Right forelimb (tissue), 1 donor: ENCODE measurements around the gene MUSK.
A peak's percentile ranks its signal among the peaks of the same experiment; 100 is the strongest.
"Not testable (repeated sequence)": the region's sequence is repeated elsewhere in the genome, so short reads cannot be mapped to it uniquely, and the experiment has no call there.

Source experiments
- DNase-seq: peaks from one replicate; pipeline ENCODE4 v3.0.0-alpha.2; 2018

MUSK gene

DNA sequence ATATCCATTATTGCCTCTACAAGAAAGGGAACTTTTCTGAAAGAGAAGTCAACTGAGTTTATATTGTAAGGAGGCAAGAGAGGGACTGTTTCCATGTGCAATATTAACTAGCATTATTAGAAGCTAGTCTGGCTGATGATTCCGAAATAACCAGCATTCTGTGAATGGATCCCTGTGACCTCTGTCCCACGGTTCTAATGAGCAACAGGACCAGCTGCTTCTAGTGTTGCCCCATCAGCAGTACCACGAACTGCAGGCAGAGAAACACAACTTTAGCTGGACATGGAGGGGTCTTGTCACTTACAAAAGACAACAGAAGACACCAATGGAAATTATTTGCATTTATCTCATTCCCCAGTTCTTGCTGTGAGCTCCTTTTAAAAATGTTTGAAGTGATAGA is 95.4 kb downstream of the MUSK start:
- no peak for DNase-seq

DNA sequence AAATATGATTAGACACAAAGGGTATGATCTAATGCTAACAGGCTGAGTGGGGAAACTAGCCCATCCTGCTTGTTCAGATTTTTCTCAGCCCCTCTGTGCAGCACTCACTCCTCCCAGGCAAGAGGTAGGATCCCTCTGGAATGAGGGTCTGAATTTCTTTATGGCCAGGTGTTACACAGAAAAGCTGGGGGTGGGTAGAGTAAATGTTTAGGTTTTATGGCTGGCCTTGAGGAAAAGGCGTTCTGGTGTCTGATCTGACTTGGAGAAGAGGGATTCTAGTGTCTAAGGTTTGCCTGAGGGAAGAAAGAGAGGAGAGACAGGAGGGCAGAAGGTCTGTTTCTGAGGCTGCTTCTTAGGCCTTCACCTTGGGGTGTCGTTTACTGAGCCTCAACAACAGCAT is 97.3 kb downstream of the MUSK start:
- DNase-seq = no peak

DNA sequence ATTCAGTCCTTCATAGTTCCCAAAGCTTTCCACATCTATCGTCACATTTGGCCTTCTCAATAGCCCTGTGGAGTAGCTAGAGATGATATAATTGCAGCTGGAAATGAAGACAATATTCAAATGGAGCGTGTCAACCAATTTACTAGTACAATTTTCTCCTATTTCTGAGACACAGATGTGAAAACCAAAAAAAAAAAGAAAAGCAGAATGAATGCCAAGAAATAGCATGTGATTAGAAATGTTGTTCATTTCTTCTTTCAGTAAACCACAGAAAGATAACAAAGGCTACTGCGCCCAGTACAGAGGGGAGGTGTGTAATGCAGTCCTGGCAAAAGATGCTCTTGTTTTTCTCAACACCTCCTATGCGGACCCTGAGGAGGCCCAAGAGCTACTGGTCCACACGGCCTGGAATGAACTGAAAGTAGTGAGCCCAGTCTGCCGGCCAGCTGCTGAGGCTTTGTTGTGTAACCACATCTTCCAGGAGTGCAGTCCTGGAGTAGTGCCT is 99.0 kb downstream of the MUSK start:
- DNase-seq = peak; percentile 45

DNA sequence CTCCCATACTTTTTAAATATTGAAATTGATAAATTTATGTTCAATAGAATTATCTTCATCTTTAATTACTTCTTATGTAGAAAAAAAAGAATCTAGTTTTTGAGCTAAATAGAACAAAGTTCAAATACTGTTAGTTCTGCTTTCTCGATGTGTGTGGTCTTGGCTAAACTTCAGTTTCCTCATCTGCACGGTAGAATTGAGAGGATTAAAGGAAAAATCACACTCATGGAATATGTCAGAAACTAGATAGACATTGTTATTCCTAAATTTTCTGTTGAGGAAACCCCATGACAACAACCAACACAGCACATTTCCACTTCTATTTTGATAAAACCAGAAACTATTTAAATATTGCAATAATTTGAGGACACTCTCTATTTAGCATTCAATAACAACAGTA is 100.3 kb downstream of the MUSK start:
- DNase-seq = no peak

DNA sequence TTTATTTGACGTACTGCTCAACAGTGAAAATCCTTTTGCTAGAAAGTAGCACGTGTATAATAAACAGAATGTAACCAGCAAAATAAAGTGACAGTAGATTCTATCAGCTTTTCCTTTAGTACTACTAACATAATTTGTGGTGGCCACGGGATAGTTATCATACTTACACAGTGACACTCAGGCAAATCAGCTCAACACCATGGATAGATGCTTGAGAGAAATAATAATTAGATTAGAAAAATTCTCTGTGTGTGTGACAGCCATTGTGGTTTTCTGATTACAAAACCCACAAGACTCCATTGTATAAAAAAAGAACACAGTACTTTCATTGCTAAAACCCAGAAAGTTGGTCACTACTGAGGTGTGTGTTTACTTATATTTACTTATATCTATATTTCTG is 101.1 kb downstream of the MUSK start:
- DNase-seq = no peak

DNA sequence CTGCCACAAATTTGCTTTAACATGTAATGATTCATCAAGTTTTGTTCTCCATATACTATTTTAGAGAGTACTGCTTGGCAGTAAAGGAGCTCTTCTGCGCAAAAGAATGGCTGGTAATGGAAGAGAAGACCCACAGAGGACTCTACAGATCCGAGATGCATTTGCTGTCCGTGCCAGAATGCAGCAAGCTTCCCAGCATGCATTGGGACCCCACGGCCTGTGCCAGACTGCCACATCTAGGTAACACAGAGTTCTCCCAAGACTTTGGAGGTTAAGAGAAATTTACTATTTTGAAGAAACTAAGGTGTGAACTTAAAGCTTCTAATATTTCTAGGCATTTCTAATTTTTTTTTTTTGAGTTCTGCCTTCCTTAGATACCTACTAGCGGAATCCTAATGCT is 107.1 kb downstream of the MUSK start:
- no peak for DNase-seq

DNA sequence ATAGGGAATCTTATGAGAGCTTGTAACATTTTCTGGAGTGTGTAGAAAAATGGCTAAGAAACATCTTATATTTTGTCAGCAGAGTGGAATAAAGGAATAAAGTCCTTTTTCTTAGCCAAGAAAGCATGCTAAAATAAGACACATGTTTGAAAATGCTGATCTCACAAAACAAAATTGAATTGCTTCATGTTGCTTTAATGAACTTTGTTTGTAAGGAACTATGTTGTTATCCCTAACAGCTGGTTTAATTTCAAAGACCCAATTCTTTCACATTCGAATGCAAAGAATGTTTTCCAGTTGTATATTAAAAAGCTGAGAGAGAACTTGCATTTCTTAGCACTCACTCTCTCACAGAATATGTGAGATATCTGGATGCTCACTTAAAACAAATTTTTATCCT is 107.6 kb downstream of the MUSK start:
- no peak for DNase-seq

DNA sequence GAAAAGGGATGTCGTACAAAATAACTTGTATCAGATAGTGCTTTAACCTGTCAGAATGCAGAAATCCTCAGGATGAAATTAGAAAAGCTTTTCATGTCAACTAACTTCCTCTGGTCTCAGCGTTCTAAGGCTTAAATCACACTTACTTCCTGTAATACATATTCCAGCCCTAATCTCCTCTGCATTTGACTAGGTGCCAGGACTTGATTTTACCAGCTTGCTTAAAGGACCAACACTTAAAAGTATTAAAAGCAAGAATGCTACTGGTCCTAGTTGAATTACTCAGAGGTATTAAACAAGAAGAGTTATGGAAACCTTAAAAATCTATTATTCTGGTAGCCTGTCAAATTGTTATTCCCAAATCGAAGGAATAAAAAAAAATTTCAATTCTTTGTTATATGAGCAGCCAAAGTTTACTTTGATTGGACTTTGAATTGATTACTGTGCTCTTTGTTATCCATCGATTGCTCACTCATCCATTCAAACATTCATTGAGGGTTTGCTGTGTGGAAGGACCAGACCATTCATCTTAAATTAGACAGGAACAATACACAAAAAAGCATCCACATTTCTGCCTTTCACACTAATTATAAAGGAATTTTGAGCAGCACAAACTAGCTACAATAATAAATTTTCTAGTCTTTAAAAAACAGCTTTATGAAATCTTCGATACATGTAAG is 108.7 kb downstream of the MUSK start:
- no peak for DNase-seq

DNA sequence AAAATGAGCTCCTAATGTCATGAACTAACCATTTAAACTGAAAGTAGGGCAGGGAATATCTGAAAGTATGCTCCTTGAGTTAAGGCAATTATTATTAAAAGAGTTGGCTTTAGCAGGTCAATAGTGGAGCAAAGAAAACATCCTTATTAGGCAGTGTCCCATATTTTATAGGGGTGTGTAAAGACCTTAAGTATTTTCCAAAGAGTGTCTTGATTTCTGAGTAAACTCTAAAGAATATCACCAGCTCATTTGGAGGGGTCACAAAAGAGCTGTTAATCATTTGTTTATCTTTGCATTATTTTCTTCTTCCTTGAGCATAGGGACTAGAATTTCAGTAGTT is 109.3 kb downstream of the MUSK start:
- no peak for DNase-seq

DNA sequence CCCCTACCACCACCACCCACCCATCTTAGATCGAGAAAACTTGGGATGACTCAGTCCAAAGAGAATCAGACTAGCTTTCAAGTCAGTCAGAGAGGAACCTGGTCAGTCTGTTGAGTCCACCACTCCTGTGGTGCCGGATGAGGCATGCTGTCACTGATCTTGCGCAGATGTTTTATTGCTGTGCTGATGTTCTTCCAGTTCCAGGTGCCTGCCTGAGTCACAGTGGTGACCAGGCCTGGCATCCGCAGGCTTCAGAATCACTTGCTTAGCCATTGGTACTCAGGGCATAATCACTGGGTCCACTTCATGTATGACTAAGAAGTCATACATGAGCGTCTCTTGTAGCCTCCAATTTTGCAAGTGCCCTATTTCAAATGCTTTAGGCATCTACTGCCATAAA is 114.1 kb downstream of the MUSK start:
- no peak for DNase-seq

DNA sequence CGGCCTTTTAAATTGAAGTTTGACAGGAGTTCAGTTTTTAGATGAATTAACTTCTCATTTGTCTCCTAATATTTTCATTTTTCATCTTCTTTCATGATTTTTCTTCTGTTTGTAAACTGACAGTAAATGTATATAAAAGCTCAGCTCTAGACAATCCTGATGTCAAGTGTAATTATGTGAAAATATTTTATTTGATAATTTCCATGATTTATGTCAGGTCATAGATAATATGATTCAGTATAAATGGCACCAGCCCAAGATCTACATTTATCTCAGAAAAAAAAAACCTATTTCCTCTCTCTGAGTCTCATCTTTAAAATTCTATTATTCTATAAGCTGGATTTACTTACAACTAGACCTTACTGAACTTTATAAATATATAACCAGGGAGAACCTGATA is 115.7 kb downstream of the MUSK start:
- no peak for DNase-seq

DNA sequence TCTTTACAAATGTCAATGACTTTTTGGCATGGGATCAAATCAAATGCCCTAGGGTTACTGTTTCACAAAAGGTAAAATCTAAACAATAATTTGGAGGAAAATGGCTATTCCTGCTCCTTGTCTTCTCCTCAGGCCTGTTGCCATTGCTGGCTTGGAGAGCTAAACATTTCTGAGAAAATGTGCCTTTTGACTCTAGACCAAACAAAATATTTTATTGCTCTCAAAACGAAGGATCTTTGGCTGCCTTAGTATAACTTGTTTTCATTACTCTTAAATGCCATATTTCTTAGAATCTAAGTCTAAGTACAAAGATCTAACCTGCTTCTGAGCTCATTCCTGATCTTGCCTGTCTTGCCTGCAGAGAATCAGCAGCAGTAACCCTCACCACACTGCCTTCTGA is 116.6 kb downstream of the MUSK start:
- DNase-seq = no peak

DNA sequence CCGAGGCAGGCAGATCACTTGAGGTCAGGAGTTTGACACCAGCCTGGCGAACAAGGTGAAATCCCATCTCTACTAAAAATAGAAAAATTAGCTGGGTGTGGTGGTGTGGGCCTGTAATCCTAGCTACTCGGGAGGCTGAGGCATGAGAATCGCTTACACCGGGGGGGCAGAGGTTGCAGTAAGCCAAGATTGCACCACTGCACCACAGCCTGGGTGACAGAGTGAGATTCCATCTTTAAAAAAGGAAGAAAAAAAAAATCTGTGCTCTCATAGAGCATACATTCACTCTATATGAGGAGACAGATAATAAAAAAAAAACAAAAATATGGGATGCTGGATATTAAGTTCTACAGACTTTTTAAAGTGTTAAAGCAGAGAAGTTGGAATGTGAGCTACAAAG is 119.8 kb downstream of the MUSK start:
- DNase-seq = not testable (repeated sequence)

DNA sequence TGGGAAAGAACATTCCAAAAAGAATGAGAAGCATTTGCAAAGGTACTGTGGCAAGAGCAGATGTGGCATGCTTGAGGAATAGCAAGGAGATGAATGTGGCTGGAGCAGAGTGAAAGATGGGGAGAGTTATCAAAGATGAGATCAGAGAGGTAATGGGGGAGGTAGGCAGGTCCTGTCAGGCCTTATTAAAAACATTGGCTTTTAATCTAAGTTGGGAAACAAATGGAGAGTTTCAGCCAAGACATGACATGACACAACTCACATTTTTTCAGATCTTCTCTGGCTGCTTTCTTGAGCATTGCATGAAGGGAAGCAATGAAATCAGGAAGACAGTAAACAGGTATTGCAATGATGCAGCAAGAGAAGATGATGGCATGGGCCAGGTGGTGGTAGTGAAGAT is 120.3 kb downstream of the MUSK start:
- DNase-seq = no peak

DNA sequence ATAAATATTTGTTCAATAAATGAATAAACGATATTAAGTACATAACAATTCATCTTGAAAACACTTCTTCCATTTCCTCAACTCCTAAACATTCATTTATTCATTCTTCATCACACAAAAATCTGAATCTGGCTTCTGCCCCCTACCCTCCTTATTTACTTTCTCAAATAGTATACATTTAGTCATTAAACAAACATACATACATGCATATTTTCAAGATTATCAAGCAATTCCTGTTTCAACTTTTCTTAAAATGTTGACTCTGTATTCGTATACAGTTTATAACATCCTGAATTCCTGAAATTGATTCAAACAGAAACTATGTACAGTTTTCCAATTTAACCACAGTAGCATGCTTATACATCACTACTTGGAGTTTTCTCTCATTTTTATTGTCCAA is 129.0 kb downstream of the MUSK start:
- no peak for DNase-seq

DNA sequence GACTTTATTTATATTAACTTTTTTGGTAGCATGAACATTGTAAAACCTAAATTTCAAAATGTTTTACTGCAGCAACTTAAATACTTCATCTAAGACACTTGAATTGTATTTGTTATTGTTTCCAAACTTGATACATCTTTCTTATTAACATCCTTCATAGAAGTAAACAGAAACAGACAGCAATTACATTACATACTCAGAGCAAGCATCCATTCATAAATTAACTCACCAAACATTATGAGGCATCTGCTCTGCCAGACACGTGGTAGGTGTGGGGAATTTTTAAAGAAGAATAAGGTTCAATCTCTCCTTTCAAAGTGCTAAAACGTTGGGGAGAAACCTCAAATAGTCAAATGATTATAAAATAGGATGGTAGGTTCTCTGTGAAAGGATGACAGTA is 130.8 kb downstream of the MUSK start:
- DNase-seq = no peak

DNA sequence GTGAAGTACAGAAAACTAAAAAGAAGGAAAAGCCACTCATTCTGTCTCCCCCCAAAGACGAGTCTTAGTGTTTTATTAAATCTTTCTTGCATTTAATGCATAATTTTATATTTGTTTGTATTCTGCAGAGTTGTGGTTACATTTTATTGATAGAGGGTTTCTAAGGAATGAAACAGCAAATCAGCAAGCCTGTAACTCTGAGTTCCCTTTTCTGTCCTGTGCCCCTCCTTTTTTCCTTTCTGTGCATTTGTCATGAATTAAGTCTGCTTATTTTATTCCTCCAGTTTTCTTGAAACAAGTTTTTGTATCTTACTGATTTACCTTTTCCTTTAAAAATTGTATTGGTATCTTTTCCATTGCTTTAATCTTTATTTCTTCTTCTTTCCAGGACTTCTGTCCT is 132.8 kb downstream of the MUSK start:
- DNase-seq = no peak

DNA sequence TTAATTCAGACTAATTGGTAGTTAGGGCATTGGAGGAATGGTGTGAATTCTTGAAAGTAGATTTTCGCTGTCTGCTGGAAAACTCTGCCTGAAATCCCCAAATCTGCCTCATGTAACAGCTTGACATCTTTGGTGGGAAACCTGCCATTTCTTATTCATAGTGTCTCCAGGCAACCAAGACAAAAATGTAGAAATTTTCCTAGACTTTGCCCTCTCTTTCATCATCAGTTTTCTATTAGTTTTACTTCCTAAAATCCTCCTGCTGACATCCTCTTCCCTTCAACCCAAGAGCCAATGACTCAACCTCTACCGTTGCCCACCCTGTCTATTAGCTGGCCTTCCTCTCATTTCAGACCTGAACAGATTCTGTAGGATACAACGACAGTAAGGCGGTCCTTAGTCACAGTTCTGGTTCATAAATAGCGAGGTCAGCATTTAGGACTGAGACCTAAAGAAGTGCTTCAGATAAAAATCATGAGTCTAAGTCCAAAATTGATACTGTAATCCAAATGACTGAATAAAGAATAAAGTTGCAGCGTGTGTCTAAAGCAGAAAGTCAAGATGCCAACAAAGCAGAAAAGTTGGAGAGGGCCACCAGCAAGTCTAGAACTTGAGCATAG is 133.9 kb downstream of the MUSK start:
- DNase-seq = no peak

DNA sequence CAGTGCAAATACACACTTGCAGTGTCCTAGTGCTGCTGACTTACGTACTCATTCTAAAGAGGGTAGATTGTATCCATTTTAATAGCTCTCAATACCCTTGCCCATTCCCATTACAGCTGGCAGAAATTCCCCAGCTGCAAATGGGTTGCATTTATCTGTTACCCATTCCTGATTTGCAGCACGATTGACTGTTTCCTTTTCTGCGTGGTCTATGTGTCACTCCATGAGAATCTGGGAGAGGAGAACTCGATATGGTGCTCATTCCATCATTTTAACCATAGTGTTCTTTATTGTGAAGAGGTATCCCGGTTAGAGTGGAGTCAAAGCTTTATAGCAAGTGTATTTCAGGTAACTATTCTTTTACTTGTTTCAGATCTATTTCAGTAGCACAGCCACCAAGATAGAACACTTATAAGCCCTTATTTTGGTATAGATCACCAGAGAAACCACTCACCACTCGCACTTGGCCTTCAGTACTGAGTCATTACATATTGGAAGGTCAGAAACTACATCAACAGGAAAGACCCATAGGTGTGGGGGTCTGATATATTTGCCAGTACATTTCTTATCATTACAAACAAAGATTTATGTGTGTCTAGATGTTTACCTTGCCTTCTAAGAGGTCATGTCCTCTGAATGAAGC is 139.5 kb downstream of the MUSK start:
- no peak for DNase-seq

DNA sequence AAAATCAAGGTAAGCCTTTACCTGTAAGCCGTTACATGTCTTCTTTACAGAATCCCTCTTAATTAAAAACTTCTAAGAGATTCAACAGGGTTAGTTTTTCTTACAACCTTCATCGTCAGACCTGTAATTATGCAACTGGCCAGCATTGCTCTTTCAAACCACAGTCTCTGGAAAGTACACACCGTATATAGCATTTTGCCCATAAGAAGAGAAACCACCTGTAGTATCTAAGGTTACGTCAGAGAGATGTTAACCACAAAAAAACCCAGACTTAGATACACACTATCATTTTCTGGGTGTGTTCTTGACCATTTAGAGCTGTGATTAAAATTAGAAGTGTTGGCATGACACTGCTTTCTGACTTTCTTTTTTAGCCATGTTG is 140.0 kb downstream of the MUSK start:
- no peak for DNase-seq

DNA sequence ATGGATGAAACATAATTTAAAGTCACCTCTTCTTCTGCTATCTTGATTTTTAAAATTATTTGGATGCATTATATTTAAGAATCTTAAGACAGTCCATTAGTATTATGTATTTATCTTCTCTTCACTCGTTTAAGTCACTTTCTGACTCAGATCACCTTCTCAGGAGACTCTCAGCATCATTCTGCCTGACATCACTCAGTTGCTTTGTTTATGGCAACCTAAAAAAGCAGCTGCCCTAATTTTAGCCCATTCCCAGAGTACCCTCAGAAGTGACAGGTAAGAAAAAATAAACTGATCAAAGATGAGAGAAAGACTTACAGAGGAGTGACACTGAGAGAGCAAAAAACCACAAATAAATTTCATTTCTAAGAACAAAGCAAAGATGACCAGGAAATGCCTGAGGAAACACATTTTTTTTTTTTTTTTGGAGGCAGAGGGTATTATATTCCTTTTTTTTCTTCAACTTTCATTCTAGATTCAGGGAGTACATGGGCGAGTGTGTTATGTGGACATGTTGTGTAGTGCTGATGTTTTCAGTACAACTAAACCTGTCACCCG is 140.5 kb downstream of the MUSK start:
- no peak for DNase-seq

DNA sequence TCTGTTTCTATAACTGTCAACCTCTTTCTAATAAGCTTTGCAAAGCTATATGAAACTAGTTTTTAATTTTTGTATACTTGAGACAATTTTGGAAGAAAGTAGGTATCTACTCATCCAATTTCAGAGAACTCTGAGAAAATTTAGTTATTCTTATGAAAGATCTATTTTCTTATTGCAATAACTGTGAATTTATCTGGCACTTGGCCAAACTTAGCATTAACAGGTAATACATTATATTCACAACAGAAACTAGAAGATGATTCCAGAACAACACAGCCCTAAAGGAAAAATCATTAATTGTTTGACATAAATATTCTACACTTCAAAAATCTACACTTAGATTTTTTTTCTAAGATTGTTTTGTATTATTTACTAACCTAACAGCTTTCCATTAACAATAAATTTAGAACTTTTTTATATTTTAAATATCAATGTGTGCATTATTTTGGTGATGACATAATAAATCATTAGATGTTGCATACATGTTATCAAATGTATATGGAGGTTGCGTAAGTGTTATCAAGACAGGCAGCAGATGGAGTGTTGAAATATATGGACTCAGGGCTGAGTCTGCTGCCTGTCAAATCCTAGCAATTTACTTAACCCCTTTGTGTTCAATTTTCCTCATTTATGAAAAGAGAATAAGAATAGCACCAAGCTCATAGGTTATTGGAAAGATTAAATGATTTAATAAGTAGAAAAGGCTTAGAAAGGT is 141.8 kb downstream of the MUSK start:
- no peak for DNase-seq

DNA sequence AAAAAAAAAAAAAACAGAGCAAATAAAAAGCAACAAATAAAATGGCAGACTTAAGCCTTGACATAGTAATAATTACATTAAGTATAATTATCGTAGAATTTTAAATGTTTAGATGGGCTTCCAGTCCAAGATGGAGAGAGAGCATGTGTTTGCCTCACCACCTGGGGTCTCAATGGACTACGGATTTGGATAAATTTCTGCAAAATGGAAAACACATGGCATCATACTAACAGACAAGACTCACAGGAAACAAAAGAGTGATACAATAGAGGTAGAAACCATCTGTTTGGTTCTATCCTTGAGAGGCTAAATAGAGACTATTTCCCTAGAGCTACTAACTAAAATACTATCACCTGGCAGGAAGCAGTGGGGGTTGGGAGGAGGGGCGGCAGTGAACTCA is 144.3 kb downstream of the MUSK start:
- no peak for DNase-seq

DNA sequence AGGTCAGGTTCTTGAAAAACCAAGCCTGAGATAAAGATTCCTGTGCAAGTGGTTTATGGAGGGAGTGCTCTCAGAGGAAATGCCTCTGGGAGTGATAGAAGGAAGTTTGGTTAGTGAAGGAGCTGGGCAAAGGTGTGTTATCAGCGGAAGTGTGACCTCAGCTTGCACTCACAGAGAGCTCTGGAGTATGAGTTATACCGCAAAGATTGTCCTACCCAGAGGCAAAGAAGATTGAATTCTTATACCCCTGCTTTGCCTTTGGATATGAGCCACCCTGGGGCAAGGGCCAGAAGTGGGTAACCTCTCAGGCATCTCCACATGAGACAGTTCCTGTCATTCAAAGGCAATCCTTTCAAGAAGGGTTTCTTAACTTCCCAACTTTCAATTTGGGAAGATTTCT is 145.6 kb downstream of the MUSK start:
- no peak for DNase-seq
